HUDEP-2 (cell line): ENCODE results near the gene PRSS38.

Source experiments
- DNase-seq, 76 experiments: peaks; one replicate each; lab custom pipeline; 2025; ENCODE audit not compliant: unreplicated experiment in 76 of 76; lab: John Stamatoyannopoulos, UW

PRSS38 gene

DNA sequence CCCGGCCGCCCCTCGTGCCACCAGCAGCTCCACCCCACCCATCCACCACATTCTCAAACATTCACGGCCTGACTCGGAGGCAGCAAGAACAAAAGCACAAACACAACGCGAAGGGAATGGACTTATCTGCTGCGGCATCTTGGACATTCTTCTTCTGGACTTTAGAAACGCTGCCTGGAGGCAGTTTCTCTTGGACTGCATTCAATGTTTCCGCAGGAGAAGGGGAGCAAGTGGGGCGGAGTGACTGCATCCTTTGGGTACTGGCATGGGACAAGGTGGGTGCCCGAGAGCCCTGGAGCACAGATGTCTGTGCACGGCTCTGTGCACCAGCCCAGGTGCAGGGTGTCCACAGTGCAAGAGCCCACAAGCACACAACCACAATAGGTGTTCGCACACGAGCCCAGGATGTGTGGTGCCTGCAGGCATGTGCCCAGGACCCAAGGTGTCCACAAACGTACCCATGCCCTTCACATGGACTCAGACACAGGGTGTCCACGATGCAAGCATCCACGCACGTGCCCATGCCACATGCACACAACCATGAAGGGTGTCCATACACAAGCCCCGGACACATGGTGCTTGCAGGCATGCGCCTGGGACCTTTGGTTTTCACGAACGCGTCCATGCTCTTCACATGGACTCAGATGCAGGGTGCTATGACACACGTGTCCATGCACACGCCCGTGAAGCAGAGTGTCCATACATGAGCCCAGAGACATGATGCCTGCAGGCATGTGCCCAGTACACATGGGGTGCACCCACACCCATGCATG, 78.7 kb downstream of the PRSS38 start:
- DNase-seq, result no peak

DNA sequence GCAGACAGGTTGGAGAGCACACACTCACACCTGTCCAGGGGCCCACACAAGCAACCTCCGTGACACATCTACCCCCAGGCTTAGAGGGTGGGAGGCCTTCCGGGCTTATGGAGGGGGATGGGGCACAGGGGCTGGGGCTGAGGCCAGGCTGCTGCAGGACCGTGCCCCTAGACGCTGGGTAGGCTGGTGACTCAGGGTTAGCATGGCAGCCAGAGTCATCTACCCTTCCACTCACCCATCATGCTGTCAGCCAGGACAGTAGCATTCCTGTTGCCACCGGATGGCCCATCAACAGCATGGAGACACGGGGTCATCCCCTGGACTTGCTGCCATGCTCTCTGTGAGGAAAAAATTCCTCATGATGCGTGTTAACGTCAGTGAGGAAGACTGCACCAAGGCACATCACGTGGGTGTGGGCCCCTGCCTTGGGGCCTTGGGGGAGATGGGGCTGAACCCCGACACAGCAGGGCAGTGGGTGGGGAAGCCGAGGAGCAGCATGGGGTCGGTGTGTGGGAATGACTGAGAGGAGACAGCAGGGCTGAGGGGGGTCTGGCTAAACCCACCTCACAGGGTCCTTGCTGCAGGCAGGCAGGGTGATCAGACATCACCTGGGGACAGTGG, 79.5 kb downstream of the PRSS38 start:
- DNase-seq, result no peak
